H9 (cell line): Measurements from ENCODE around the gene MXI1. TPM values are rescaled to one million over a fixed set of nuclear protein-coding genes. Genes with fewer than 3 reads are reported as not detected.

Experiments
- DNase-seq: peaks from one replicate; pipeline ENCODE4 v3.0.0-alpha.2; 2017
- H2AFZ ChIP-seq: one replicate; pipeline ENCODE4 v1.6.1; 2013; ENCODE audit warnings: mild to moderate bottlenecking, low read length, control low read depth, moderate library complexity
- H2AK5ac ChIP-seq: 2 replicates; pipeline ENCODE4 v1.6.1; 2013; ENCODE audit warnings: low read length, control low read depth, mixed read lengths; ENCODE audit not compliant: insufficient read length
- H2BK120ac ChIP-seq: one replicate; pipeline ENCODE4 v1.6.1; 2013; ENCODE audit warnings: low read depth, mild to moderate bottlenecking, low read length, control low read depth, inconsistent platforms; ENCODE audit not compliant: poor library complexity, severe bottlenecking
- H2BK12ac ChIP-seq: 2 replicates; pipeline ENCODE4 v1.6.1; 2013; ENCODE audit warnings: low read length, control low read depth, mixed read lengths, low read depth; ENCODE audit not compliant: insufficient read length
- H2BK15ac ChIP-seq: 2 replicates; pipeline ENCODE4 v1.6.1; 2013; ENCODE audit warnings: low read depth, low read length, control low read depth
- H2BK20ac ChIP-seq: one replicate; pipeline ENCODE4 v1.6.1; 2013; ENCODE audit warnings: low read depth, mild to moderate bottlenecking, low read length, control low read depth, inconsistent platforms; ENCODE audit not compliant: poor library complexity, severe bottlenecking
- H2BK5ac ChIP-seq: 2 replicates; pipeline ENCODE4 v1.6.1; 2013; ENCODE audit warnings: low read length, control low read depth, mixed read lengths; ENCODE audit not compliant: insufficient read length
- H3K14ac ChIP-seq: 2 replicates; pipeline ENCODE4 v1.6.1; 2013; ENCODE audit warnings: low read length, control low read depth; ENCODE audit not compliant: insufficient read depth
- H3K18ac ChIP-seq: 2 replicates; pipeline ENCODE4 v1.6.1; 2013; ENCODE audit warnings: low read depth, mild to moderate bottlenecking, mixed read lengths, low read length, control low read depth; ENCODE audit not compliant: insufficient read length
- H3K23ac ChIP-seq: 2 replicates; pipeline ENCODE4 v1.6.1; 2013; ENCODE audit warnings: low read length, control low read depth, mixed read lengths, low read depth; ENCODE audit not compliant: insufficient read length
- H3K23me2 ChIP-seq: 2 replicates; pipeline ENCODE4 v1.6.1; 2013; ENCODE audit warnings: low read depth, mild to moderate bottlenecking, mixed read lengths, low read length, control low read depth; ENCODE audit not compliant: insufficient read length, poor library complexity, severe bottlenecking
- H3K27ac ChIP-seq: 2 replicates; pipeline ENCODE4 v1.5.1; 2013; ENCODE audit warnings: low read length, control low read depth, mixed read lengths, low read depth; ENCODE audit not compliant: insufficient read length
- H3K27me3 ChIP-seq: 2 replicates; pipeline ENCODE4 v1.6.1; 2013; ENCODE audit warnings: low read length, control low read depth, inconsistent platforms; ENCODE audit not compliant: insufficient read depth
- H3K4ac ChIP-seq: 2 replicates; pipeline ENCODE4 v1.6.1; 2013; ENCODE audit warnings: low read depth, mild to moderate bottlenecking, control low read depth, inconsistent platforms, low read length, moderate library complexity
- H3K4me1 ChIP-seq: 2 replicates; pipeline ENCODE4 v1.6.1; 2013; ENCODE audit warnings: low read length, control low read depth, inconsistent platforms; ENCODE audit not compliant: insufficient read depth
- H3K4me2 ChIP-seq: 2 replicates; pipeline ENCODE4 v1.6.1; 2013; ENCODE audit warnings: low read length, control low read depth, mixed read lengths; ENCODE audit not compliant: insufficient read length, insufficient read depth
- H3K56ac ChIP-seq: 2 replicates; pipeline ENCODE4 v1.6.1; 2013; ENCODE audit warnings: low read depth, mild to moderate bottlenecking, mixed read lengths, low read length, control low read depth; ENCODE audit not compliant: insufficient read length
- H3K79me1 ChIP-seq: 2 replicates; pipeline ENCODE4 v1.6.1; 2013; ENCODE audit warnings: low read depth, mild to moderate bottlenecking, moderate library complexity, low read length, control low read depth, inconsistent platforms; ENCODE audit not compliant: insufficient read depth, poor library complexity, severe bottlenecking
- H3K79me2 ChIP-seq: 2 replicates; pipeline ENCODE4 v1.6.1; 2013; ENCODE audit warnings: low read length, control low read depth, inconsistent platforms; ENCODE audit not compliant: insufficient read depth
- H3K9ac ChIP-seq: 2 replicates; pipeline ENCODE4 v1.6.1; 2013; ENCODE audit warnings: low read length, control low read depth, mixed read lengths; ENCODE audit not compliant: insufficient read length; ENCODE audit errors: extremely low read depth
- H3K9me3 ChIP-seq: one replicate; pipeline ENCODE4 v1.6.1; 2013; ENCODE audit warnings: low read depth, low read length, inconsistent platforms; ENCODE audit not compliant: control insufficient read depth
- H3T11ph ChIP-seq: one replicate; pipeline ENCODE4 v1.6.1; 2013; ENCODE audit warnings: mild to moderate bottlenecking, low read length, control low read depth, inconsistent platforms
- H4K20me1 ChIP-seq: one replicate; pipeline ENCODE4 v1.6.1; 2013; ENCODE audit not compliant: control insufficient read depth, insufficient read length, insufficient read depth
- H4K5ac ChIP-seq: 2 replicates; pipeline ENCODE4 v1.6.1; 2013; ENCODE audit warnings: low read depth, mild to moderate bottlenecking, mixed read lengths, low read length, control low read depth; ENCODE audit not compliant: insufficient read length
- H4K8ac ChIP-seq: replicated peaks from 2 replicates; pipeline ENCODE4 v1.6.1; 2013; ENCODE audit warnings: low read length, control low read depth, mixed read lengths, low read depth; ENCODE audit not compliant: insufficient read length
- H4K91ac ChIP-seq: 2 replicates; pipeline ENCODE4 v1.6.1; 2013; ENCODE audit warnings: low read depth, mild to moderate bottlenecking, moderate library complexity, mixed read lengths, low read length, control low read depth; ENCODE audit not compliant: insufficient read length
- H3K27ac Mint-ChIP-seq, 3 experiments: 2 replicates in 2 of 3; 3 replicates in 1 of 3; pipeline ENCODE4 v1.8.0; 2020 to 2021; ENCODE audit warnings: mixed read lengths in 3 of 3, mild to moderate bottlenecking in 1 of 3, moderate library complexity in 1 of 3
- H3K27me3 Mint-ChIP-seq: 2 replicates; pipeline ENCODE4 v1.8.0; 2021; ENCODE audit warnings: low read depth, mild to moderate bottlenecking, moderate library complexity, mixed read lengths
- H3K36me3 Mint-ChIP-seq, 3 experiments: 2 replicates in 2 of 3; 3 replicates in 1 of 3; pipeline ENCODE4 v1.8.0; 2020 to 2021; ENCODE audit warnings: low read depth in 3 of 3, mixed read lengths in 3 of 3; ENCODE audit not compliant: insufficient read depth in 1 of 3
- H3K4me1 Mint-ChIP-seq, 2 experiments: 2 replicates each; pipeline ENCODE4 v1.8.0; 2020; ENCODE audit warnings: mixed read lengths in 2 of 2
- H3K4me3 Mint-ChIP-seq, 2 experiments: 2 replicates in 1 of 2; 3 replicates in 1 of 2; pipeline ENCODE4 v1.8.0; 2020 to 2021; ENCODE audit warnings: mild to moderate bottlenecking in 2 of 2, mixed read lengths in 2 of 2, moderate library complexity in 1 of 2
- H3K9me3 Mint-ChIP-seq, 2 experiments: 2 replicates in 1 of 2; 3 replicates in 1 of 2; pipeline ENCODE4 v1.8.0; 2020; ENCODE audit warnings: mild to moderate bottlenecking in 2 of 2, mixed read lengths in 2 of 2, moderate library complexity in 1 of 2
- WGBS: extraction: QIAGEN DNeasy Blood & Tissue Kit; methylation state at CpG from one replicate; pipeline ENCODE4 v1.1.7; 2013; ENCODE audit warnings: missing lambda C conversion rate, low lambda C conversion rate, mixed read lengths; ENCODE audit not compliant: insufficient read length; ENCODE audit errors: extremely low coverage; 5-methylcytosine and 5-hydroxymethylcytosine counted together
- total RNA-seq: library from RNA; stranded (reverse); gene quantifications from 2 replicates; pipeline ENCODE4 v1.2.1, GENCODE V29; 2021
- TF ChIP-seq, protein P1 (sequence below): fragments of 200-600 bp; sonication (generic); conservative IDR thresholded peaks from 3 replicates; pipeline ENCODE4 v1.8.0; 2021; ENCODE audit warnings: antibody characterized with exemption, mild to moderate bottlenecking

The MXI1 gene
- total RNA-seq, 1 experiment from 2014 or later, result 5.6 TPM

DNA sequence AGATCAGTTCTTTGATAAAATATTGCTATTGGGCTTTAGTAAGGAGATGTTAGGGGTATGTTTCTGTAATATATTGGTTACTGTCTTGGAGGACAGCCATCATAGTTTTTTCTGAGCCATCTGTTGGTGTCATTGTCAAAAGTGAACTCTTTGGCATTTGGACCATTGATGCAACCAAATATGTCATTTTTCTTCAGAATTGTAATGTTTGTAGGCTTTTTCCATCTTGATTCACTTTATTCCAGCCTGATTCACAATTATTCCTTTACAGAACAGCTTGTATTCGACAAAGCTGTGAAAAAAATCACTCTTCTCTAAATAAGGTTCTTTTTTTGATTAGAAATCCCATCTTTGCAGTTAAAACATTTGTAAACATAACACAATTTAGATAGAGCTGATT, 59.9 kb downstream of the MXI1 start:
- Histone ChIP-seq H2BK20ac (no peak overlapping the region), H3K18ac (no peak overlapping the region), H3K4ac (no peak overlapping the region), H3K56ac (no peak overlapping the region), H2AK5ac (no peak overlapping the region), H2BK120ac (no peak overlapping the region), H2BK15ac (no peak overlapping the region), H3K79me1 (no peaks in the 10 kb centered on the region), H3T11ph (no peak overlapping the region), H4K91ac (no peak overlapping the region), H3K27ac (no peak overlapping the region), H3K79me2 (no peaks in the 10 kb centered on the region), H3K23me2 (no peaks in the 10 kb centered on the region), H3K4me1 (no peaks in the 10 kb centered on the region), H2BK5ac (no peak overlapping the region), H4K20me1 (no peaks in the 10 kb centered on the region), H3K9ac (no peak overlapping the region), H3K23ac (no peak overlapping the region), H3K14ac (no peak overlapping the region), H4K5ac (no peak overlapping the region), H2AFZ (no peak overlapping the region), H3K4me2 (no peak overlapping the region), H2BK12ac (no peak overlapping the region), H3K27me3 (no peaks in the 10 kb centered on the region), H4K8ac (no peak overlapping the region), H3K9me3 (no peaks in the 10 kb centered on the region)
- H3K36me3 Mint-ChIP-seq, result no peaks in the 10 kb centered on the region
- no peak overlapping the region for H3K4me3 Mint-ChIP-seq
- no peaks in the 10 kb centered on the region for H3K4me1 Mint-ChIP-seq
- TF ChIP-seq, protein P1, sequence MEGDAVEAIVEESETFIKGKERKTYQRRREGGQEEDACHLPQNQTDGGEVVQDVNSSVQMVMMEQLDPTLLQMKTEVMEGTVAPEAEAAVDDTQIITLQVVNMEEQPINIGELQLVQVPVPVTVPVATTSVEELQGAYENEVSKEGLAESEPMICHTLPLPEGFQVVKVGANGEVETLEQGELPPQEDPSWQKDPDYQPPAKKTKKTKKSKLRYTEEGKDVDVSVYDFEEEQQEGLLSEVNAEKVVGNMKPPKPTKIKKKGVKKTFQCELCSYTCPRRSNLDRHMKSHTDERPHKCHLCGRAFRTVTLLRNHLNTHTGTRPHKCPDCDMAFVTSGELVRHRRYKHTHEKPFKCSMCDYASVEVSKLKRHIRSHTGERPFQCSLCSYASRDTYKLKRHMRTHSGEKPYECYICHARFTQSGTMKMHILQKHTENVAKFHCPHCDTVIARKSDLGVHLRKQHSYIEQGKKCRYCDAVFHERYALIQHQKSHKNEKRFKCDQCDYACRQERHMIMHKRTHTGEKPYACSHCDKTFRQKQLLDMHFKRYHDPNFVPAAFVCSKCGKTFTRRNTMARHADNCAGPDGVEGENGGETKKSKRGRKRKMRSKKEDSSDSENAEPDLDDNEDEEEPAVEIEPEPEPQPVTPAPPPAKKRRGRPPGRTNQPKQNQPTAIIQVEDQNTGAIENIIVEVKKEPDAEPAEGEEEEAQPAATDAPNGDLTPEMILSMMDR, result no peak
- DNase-seq, result no peak
- no peak overlapping the region for H3K27ac Mint-ChIP-seq
- H3K9me3 Mint-ChIP-seq, result no peaks in the 10 kb centered on the region
- WGBS, result no CpG with 5 or more reads among the region's 1 CpG
- no peaks in the 10 kb centered on the region; the same call in 1 of the 2 replicates for H3K27me3 Mint-ChIP-seq
